Mammary epithelial cell (primary cell): ENCODE data around the gene BLVRB.

ENCODE experiments used
- EZH2 ChIP-seq: IDR thresholded peaks from 2 replicates; pipeline ENCODE4 v1.6.1; 2012; ENCODE audit warnings: low read length, inconsistent platforms, borderline replicate concordance
- TF ChIP-seq, protein P1 (sequence below), 2 donors: IDR thresholded peaks in 1 of 2; conservative IDR thresholded peaks in 1 of 2; 2 replicates each; pipeline ENCODE4 v1.5.1; 2011 to 2012; ENCODE audit warnings: inconsistent platforms in 2 of 2, low read length in 2 of 2, mild to moderate bottlenecking in 2 of 2, control low read depth in 1 of 2, low read depth in 1 of 2; ENCODE audit not compliant: insufficient read depth in 1 of 2; ENCODE audit errors: extremely low read depth in 1 of 2

DNA sequence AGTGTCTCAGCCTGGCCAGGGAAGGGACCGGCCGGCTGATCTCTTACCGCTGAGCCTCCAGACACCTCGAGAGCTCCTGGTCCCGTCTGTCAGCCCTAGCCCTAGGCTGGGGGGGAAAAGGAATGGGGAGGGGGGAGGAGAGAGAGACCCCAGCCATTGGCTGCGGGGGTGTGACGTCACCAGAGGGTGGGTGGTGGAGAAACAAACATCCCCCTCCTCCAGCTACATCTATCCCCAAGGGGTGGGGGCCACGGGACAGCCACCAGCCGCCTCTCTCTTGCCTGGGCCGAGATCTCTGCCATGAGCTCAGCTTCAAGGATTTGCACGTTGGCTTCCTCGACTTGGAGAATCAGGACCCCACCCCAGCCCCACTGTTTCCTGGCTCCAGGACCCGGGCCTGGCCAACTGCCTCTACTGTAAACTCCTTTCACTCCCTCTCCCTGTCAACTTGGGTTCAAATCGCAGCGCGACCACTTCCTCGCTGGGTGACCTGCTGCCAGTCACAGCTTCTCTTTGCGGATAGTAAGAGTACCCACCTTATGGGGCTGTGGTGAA, 52.2 kb downstream of the BLVRB start, which contains the start of gene PRX:
- TF ChIP-seq, protein P1, sequence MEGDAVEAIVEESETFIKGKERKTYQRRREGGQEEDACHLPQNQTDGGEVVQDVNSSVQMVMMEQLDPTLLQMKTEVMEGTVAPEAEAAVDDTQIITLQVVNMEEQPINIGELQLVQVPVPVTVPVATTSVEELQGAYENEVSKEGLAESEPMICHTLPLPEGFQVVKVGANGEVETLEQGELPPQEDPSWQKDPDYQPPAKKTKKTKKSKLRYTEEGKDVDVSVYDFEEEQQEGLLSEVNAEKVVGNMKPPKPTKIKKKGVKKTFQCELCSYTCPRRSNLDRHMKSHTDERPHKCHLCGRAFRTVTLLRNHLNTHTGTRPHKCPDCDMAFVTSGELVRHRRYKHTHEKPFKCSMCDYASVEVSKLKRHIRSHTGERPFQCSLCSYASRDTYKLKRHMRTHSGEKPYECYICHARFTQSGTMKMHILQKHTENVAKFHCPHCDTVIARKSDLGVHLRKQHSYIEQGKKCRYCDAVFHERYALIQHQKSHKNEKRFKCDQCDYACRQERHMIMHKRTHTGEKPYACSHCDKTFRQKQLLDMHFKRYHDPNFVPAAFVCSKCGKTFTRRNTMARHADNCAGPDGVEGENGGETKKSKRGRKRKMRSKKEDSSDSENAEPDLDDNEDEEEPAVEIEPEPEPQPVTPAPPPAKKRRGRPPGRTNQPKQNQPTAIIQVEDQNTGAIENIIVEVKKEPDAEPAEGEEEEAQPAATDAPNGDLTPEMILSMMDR (conservative IDR thresholded peaks at IDR 0.05 in 1 of 2, IDR thresholded peaks at IDR 0.05 in 1 of 2; ENCODE audit: extremely low read depth in 1 of 2, insufficient read depth in 1 of 2, low read depth in 1 of 2, low read length in 2 of 2) = no peak
- no peak for TF ChIP-seq EZH2
